Omental fat pad (tissue), 4 donors: ENCODE data around the gene PLCXD1. TPM values are rescaled to one million over a fixed set of nuclear protein-coding genes. Genes with fewer than 3 reads are reported as not detected.

Experiments
- ATAC-seq: fragments of 150-250 bp; one replicate; pipeline ENCODE4 v1.9.1; 2016; ENCODE audit warnings: mild to moderate bottlenecking, moderate library complexity; ENCODE audit not compliant: low FRiP score
- DNase-seq: peaks from one replicate; pipeline ENCODE4 v3.0.0-alpha.2; 2019; ENCODE audit warnings: low spot score
- CTCF ChIP-seq, 3 donors: fragments of 450-650 bp; IDR thresholded peaks; one replicate each; pipeline ENCODE4 v1.5.1; 2016 to 2017; ENCODE audit warnings: antibody characterized with exemption in 3 of 3, mild to moderate bottlenecking in 3 of 3, moderate library complexity in 2 of 3
- total RNA-seq, 4 donors: library from RNA; depleted of rRNA; stranded (reverse); fragments of >200 nt; gene quantifications; one replicate each; pipeline ENCODE4 v1.1.0, GENCODE V29; 2016

Gene PLCXD1
- total RNA-seq, 4 donors from 2014 or later = 12.8 to 32.3 (median 21.9) TPM

GRCh38 chrX:314049-314448 lies 32.9 kb downstream of the PLCXD1 start:
- ATAC-seq = no peak
- TF ChIP-seq CTCF (IDR thresholded peaks at IDR 0.05) = no peak
- no peak for DNase-seq

GRCh38 chrX:314781-315595 lies 33.8 kb downstream of the PLCXD1 start:
- DNase-seq (no peak), ATAC-seq (no peak)
- no peak for TF ChIP-seq CTCF (IDR thresholded peaks at IDR 0.05)

GRCh38 chrX:316351-317325 lies 35.5 kb downstream of the PLCXD1 start:
- no peak for ATAC-seq
- no peak for DNase-seq
- TF ChIP-seq CTCF (IDR thresholded peaks at IDR 0.05) = no peak

- peak; percentile 54 for DNase-seq
- ATAC-seq = peak; percentile 0
- TF ChIP-seq CTCF (IDR thresholded peaks at IDR 0.05) = no peak
Measured at GRCh38 chrX:317424-318067, 36.4 kb downstream of the PLCXD1 start.

GRCh38 chrX:318068-318738 lies 37.0 kb downstream of the PLCXD1 start:
- TF ChIP-seq CTCF (IDR thresholded peaks at IDR 0.05) = no peak
- ATAC-seq (peak; percentile 93), DNase-seq (peak; percentile 96)
